Erythroblast (primary cell): ENCODE measurements around the gene ZMYND8.

Experiments
- GATA1 ChIP-seq: IDR thresholded peaks from 2 replicates; pipeline ENCODE4 v1.6.1; 2011; ENCODE audit warnings: low read depth, mild to moderate bottlenecking, control low read depth, low read length, moderate library complexity
- POLR2A ChIP-seq: IDR thresholded peaks from 2 replicates; pipeline ENCODE4 v1.6.1; 2011; ENCODE audit warnings: mild to moderate bottlenecking, low read length

DNA sequence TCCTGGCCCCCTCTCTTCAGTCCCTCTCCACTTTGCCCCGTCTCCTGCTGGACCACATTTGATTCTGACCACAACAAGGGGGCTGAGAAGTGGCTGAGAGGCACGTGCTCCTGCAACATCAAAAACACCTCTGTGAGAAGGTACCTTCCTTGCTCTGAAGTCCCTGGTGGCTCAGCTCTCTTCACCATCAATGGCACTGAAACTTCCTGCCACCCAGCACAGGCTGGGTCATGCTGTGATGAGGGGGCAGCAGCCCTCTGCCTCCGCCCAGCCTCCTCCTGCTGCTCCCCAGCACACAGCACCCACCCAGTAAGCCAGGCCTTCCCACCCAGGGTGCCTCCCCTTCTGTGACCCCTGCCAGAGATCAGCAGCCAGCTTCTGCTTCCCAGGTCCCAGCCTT lies 10.3 kb downstream of the ZMYND8 start:
- TF ChIP-seq POLR2A, result no peak
- no peak for TF ChIP-seq GATA1
